Esophagus squamous epithelium (tissue), 4 donors: ENCODE measurements around the gene KAZN.

Experiments
- CTCF ChIP-seq, 6 experiments: fragments of 450-650 bp in 4 of 6; fragments of 200-600 bp in 2 of 6; sonication (generic) in 2 of 6; IDR thresholded peaks; one replicate each; pipeline ENCODE4 v1.5.1; 2016 to 2019; ENCODE audit warnings: antibody characterized with exemption in 6 of 6, mild to moderate bottlenecking in 4 of 6, moderate library complexity in 4 of 6
- POLR2A ChIP-seq, 4 donors: fragments of 450-650 bp; IDR thresholded peaks; one replicate each; pipeline ENCODE4 v1.6.1; 2017; ENCODE audit warnings: antibody characterized with exemption in 4 of 4, mild to moderate bottlenecking in 4 of 4, moderate library complexity in 3 of 4

GRCh38 chr1:14878951-14879350, 280.5 kb downstream of the KAZN start:
- TF ChIP-seq CTCF (IDR thresholded peaks at IDR 0.05) = no peak
- no peak for TF ChIP-seq POLR2A (IDR thresholded peaks at IDR 0.05)
